Suppressor macrophage (primary cell): ENCODE measurements around the gene KCNJ6.
A peak's percentile ranks its signal among the peaks of the same experiment; 100 is the strongest.
"Not testable (repeated sequence)": the region's sequence is repeated elsewhere in the genome, so short reads cannot be mapped to it uniquely, and the experiment has no call there.

Experiments used
- DNase-seq, 4 experiments: peaks; one replicate each; pipeline ENCODE4 v3.0.0-alpha.2; 2020 to 2022

KCNJ6 gene

GRCh38 chr21:37767984-37768383 lies 148.3 kb downstream of the KCNJ6 start:
- no peak for DNase-seq

- no peak for DNase-seq
These were observed 150.1 kb downstream of the KCNJ6 start for GRCh38 chr21:37766129-37766528.

GRCh38 chr21:37765221-37765900 lies 150.9 kb downstream of the KCNJ6 start:
- DNase-seq = no peak

- no peak for DNase-seq
These were observed 151.6 kb downstream of the KCNJ6 start for GRCh38 chr21:37764691-37765090.

GRCh38 chr21:37763298-37763697 lies 153.0 kb downstream of the KCNJ6 start:
- no peak for DNase-seq

GRCh38 chr21:37762606-37763005 lies 153.7 kb downstream of the KCNJ6 start:
- DNase-seq = no peak

GRCh38 chr21:37761406-37761805 lies 154.9 kb downstream of the KCNJ6 start:
- not testable (repeated sequence) for DNase-seq

- DNase-seq = no peak
These were observed 156.5 kb downstream of the KCNJ6 start for GRCh38 chr21:37759777-37760176.

GRCh38 chr21:37758982-37759381 lies 157.3 kb downstream of the KCNJ6 start:
- peak; percentile 52 to 73 (median 64) for DNase-seq

- DNase-seq = no peak
These were observed 158.5 kb downstream of the KCNJ6 start for GRCh38 chr21:37757606-37758376.

- no peak for DNase-seq
These were observed 163.1 kb downstream of the KCNJ6 start for GRCh38 chr21:37753122-37753599.

GRCh38 chr21:37751268-37751975 lies 164.8 kb downstream of the KCNJ6 start:
- no peak for DNase-seq

- no peak for DNase-seq
These were observed 167.1 kb downstream of the KCNJ6 start for GRCh38 chr21:37749132-37749531.

- no peak for DNase-seq
These were observed 167.9 kb downstream of the KCNJ6 start for GRCh38 chr21:37748351-37748750.

GRCh38 chr21:37746849-37747248 lies 169.4 kb downstream of the KCNJ6 start:
- no peak for DNase-seq

- DNase-seq = no peak
These were observed 171.7 kb downstream of the KCNJ6 start for GRCh38 chr21:37744551-37744950.

GRCh38 chr21:37742532-37742931 lies 173.7 kb downstream of the KCNJ6 start:
- DNase-seq = no peak

GRCh38 chr21:37742115-37742514 lies 174.1 kb downstream of the KCNJ6 start:
- no peak for DNase-seq

GRCh38 chr21:37737996-37738395 lies 178.3 kb downstream of the KCNJ6 start:
- DNase-seq = no peak

- no peak for DNase-seq
These were observed 178.8 kb downstream of the KCNJ6 start for GRCh38 chr21:37737507-37737906.

- no peak for DNase-seq
These were observed 181.4 kb downstream of the KCNJ6 start for GRCh38 chr21:37734846-37735245.

GRCh38 chr21:37732927-37733326 lies 183.3 kb downstream of the KCNJ6 start:
- DNase-seq = no peak

- no peak for DNase-seq
These were observed 192.1 kb downstream of the KCNJ6 start for GRCh38 chr21:37724201-37724600.
